Pancreas (tissue), 10 donors: ENCODE results near the gene AGAP3. TPM values are rescaled to one million over a fixed set of nuclear protein-coding genes. Genes with fewer than 3 reads are reported as not detected.
A peak's percentile ranks its signal among the peaks of the same experiment; 100 is the strongest.

ENCODE experiments used
- ATAC-seq, 4 donors: fragments of 200-7000 bp; cut with Tn5 transposase; one replicate each; pipeline versions ENCODE4 v1.8.0 to v1.9.1; 2020; ENCODE audit warnings: mild to moderate bottlenecking in 4 of 4, moderate library complexity in 4 of 4
- DNase-seq, 6 donors: peaks; one replicate each; pipeline ENCODE4 v3.0.0-alpha.2; 2020
- FAIRE-seq: peaks from 2 replicates; lab custom pipeline; 2012; peaks lifted over from hg19 to GRCh38; lab: Jason Lieb, UNC
- H3K27ac ChIP-seq, 4 donors: fragments of 200-600 bp; sonication (generic); 1 replicate in 3 of 4; 2 replicates in 1 of 4; pipeline versions ENCODE4 v1.5.0 to v1.8.0; 2020
- H3K27me3 ChIP-seq, 4 donors: fragments of 200-600 bp; one replicate each; pipeline ENCODE4 v1.8.0; 2021
- H3K36me3 ChIP-seq, 3 donors: fragments of 200-600 bp; sonication (generic) in 1 of 3; one replicate each; pipeline versions ENCODE4 v1.5.0 to v1.8.0; 2020 to 2021
- H3K4me1 ChIP-seq, 3 donors: fragments of 200-600 bp; one replicate each; pipeline ENCODE4 v1.8.0; 2021
- H3K4me3 ChIP-seq, 4 donors: fragments of 200-600 bp; sonication (generic) in 2 of 4; one replicate each; pipeline versions ENCODE4 v1.5.0 to v1.8.0; 2020 to 2021
- H3K9me3 ChIP-seq, 4 donors: fragments of 200-600 bp; one replicate each; pipeline ENCODE4 v1.8.0; 2021
- WGBS, 2 donors: extraction: QIAGEN DNeasy Blood & Tissue Kit; methylation state at CpG; one replicate each; pipeline ENCODE4 v1.1.7; 2013; 5-methylcytosine and 5-hydroxymethylcytosine counted together
- intact Hi-C, 3 donors: fragments of 100-400 bp; cut with DNase I; formaldehyde crosslinking; loops; one replicate each; pipeline versions ENCODE4 v1.11.1 to v1.14.2; 2022
- polyA plus RNA-seq, 2 donors: library from polyadenylated mRNA; stranded (reverse); fragments of 200-250 nt; gene quantifications; one replicate each; pipeline ENCODE4 v1.2.3, GENCODE V29; 2013
- total RNA-seq, 6 donors: library from RNA; stranded (reverse); fragmentation: NEBNext Ultra II Directional in 4 of 6; extraction: Animal tissue kit (Norgen Biotek cat#: 25700) in 4 of 6; gene quantifications; one replicate each; pipeline versions ENCODE4 v1.2.1 to v1.2.4, GENCODE V29; 2021 to 2023
- TF ChIP-seq, protein P1 (sequence below), 4 donors: fragments of 200-600 bp; sonication (generic) in 3 of 4; IDR thresholded peaks; one replicate each; pipeline versions ENCODE4 v1.5.0 to v1.8.0; 2021; ENCODE audit warnings: antibody characterized with exemption in 4 of 4
- donor health status: healthy with polysubstance abuse.
- donor health status: DM: no; HTN: no; CAD: no; lungs with moderate emphysema.
- donor health status: DM: no; HTN: no; CAD: no.
- donor health status: control.
- donor health status: control.
- donor health status: Bipolar disorder and iron deficiency.
- donor health status: DM: yes; HTN: yes; CAD: no.
- donor health status: DM: no; HTN: no; CAD: no.
- donor health status: DM: no; HTN: no; CAD: no.
- donor health status: DM: yes; HTN: yes; CAD: no.

The AGAP3 gene
- total and polyA plus RNA-seq, 8 donors: 41.5 to 93.9 (median 58.4) TPM

DNA sequence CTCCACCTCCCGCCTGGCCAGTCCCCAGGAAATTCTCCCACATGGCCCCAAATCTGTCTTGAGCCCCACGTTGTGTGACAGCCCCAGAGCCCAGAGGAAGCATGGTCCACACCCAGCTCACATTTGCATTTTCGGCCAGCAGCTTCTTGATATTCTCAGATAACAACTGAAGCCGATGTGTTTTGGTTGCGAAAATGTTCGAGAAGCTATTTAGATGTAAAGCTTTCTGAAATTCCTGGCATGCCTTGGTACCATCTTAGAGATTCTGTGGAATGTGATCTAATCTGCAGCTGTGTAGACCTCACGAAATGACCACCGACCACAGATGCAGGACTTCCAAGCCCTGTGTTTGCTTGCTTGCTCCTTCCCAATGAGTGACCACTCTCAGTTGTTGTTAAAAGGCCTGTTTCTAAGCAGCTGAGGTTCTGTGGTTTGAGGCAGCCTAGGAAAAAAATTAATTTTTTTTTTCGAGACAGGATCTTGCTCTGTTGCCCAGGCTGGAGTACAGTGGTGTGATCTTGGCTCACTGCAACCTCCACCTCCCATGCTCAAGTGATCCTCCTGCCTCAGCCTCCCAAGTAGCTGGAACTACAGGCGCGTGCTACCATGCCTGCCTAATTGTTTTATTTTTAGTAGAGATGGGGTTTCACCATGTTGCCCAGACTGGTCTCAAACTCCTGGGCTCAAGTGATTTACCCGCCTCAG lies 18.1 kb upstream of the AGAP3 start:
- no peaks in the 10 kb centered on the region for H3K27me3 ChIP-seq
- no peak overlapping the region for H3K4me3 ChIP-seq
- ATAC-seq: no peak
- TF ChIP-seq, protein P1, sequence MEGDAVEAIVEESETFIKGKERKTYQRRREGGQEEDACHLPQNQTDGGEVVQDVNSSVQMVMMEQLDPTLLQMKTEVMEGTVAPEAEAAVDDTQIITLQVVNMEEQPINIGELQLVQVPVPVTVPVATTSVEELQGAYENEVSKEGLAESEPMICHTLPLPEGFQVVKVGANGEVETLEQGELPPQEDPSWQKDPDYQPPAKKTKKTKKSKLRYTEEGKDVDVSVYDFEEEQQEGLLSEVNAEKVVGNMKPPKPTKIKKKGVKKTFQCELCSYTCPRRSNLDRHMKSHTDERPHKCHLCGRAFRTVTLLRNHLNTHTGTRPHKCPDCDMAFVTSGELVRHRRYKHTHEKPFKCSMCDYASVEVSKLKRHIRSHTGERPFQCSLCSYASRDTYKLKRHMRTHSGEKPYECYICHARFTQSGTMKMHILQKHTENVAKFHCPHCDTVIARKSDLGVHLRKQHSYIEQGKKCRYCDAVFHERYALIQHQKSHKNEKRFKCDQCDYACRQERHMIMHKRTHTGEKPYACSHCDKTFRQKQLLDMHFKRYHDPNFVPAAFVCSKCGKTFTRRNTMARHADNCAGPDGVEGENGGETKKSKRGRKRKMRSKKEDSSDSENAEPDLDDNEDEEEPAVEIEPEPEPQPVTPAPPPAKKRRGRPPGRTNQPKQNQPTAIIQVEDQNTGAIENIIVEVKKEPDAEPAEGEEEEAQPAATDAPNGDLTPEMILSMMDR (IDR thresholded peaks at IDR 0.05): no peak
- H3K4me1 ChIP-seq: peaks cover 0 to 18% (median 0%) of the 10 kb centered on the region in 3 donors
- H3K27ac ChIP-seq: no peak overlapping the region
- no peak for DNase-seq
- 84 to 87% methylated on average over 12 of the region's 12 CpGs for WGBS, 2 donors
- peaks cover 3 to 69% (median 47%) of the 10 kb centered on the region in 3 donors for H3K36me3 ChIP-seq
- intact Hi-C loops: no loop called here
- no peak for FAIRE-seq
- H3K9me3 ChIP-seq: no peaks in the 10 kb centered on the region

DNA sequence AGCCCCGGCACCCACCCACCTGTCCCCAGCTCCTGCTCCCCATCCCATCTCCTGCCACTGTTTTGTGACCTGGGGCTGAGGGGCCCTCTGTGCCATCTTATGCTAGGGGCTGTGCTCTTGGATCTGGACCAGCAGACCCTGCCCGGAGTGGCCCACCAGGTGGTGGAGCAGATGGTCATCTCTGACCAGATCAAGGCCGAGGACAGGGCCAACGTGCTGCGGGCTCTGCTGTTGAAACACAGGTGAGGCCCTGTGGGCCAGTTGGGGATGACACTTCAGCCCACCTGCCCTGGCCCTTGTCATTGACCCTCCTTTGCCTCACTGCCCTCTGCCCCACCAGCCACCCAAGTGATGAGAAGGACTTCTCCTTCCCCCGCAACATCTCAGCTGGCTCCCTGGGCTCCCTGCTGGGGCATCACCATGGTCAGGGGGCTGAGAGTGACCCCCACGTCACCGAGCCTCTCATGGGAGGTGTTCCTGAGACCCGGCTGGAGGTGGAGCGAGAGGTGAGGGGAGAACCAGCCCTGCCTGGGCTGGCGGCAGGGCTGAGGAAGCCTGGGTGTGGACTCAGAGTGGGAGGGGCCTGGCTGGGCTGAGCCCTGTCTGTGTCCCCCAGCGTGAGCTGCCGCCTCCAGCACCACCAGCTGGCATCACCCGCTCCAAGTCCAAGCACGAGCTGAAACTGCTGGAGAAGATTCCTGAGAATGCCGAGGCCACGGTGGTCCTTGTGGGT lies 16.3 kb upstream of the AGAP3 start:
- intact Hi-C loops: no loop called here
- peak in 1 of 6 donors; percentile 69 for DNase-seq
- no peak for FAIRE-seq

DNA sequence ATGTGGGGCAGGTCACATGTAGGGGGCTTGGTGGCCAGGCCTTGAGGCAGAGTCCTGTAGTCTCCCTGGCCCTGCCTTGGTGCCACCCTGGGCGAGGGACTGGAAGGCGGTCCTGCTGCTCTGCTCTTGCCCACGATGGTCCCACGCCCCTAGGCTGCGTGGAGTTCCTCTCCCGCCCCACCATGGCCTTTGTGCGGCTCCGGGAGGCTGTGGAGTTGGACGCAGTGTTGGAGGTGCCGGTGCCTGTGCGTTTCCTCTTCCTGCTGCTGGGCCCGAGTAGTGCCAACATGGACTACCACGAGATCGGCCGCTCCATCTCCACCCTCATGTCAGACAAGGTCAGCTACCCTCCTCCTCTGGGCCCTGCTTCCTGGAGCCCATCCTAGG lies 15.7 kb upstream of the AGAP3 start:
- peak in 1 of 6 donors; percentile 75 for DNase-seq

More for the DNA sequence above, 16.3 kb upstream of the AGAP3 start:
- Histone ChIP-seq H3K27me3 (no peaks in the 10 kb centered on the region), H3K36me3 (peaks cover 3 to 79% (median 51%) of the 10 kb centered on the region in 3 donors), H3K4me1 (peaks cover 0 to 4% (median 0%) of the 10 kb centered on the region in 3 donors), H3K27ac (no peak overlapping the region), H3K9me3 (no peaks in the 10 kb centered on the region), H3K4me3 (no peak overlapping the region)
- 91 to 94% methylated on average over 17 of the region's 17 CpGs for WGBS, 2 donors
- ATAC-seq: no peak
- TF ChIP-seq, protein P1 (IDR thresholded peaks at IDR 0.05): no peak

DNA sequence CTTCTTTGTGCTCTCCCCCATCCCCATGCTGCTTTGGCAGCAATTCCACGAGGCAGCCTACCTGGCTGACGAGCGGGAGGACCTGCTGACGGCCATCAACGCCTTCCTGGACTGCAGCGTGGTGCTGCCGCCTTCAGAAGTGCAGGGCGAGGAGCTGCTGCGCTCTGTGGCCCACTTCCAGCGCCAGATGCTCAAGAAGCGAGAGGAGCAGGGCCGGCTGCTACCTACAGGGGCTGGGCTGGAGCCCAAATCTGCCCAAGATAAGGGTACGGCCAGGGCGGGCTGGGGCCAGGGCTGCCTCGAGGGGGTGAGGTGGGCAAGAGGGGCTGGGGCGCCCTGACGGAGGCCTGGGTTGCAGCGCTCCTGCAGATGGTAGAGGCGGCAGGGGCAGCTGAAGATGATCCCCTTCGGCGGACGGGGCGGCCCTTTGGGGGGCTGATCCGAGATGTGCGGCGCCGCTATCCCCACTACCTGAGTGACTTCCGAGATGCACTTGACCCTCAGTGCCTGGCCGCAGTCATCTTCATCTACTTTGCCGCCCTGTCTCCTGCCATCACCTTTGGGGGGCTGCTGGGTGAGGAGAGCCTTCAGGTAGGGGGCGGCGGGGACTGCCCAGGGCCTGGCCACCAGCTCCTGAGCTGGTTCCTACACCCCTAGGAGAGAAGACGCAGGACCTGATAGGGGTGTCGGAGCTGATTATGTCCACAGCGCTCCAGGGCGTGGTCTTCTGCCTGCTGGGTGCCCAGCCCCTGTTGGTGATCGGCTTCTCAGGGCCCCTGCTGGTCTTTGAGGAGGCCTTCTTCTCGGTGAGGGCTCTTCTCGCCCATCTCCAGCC lies 15.0 kb upstream of the AGAP3 start:
- WGBS, 2 donors: 89 to 92% methylated on average over 37 to 39 of the region's 39 CpGs
- H3K9me3 ChIP-seq: no peaks in the 10 kb centered on the region
- H3K4me1 ChIP-seq: no peaks in the 10 kb centered on the region
- no peak for FAIRE-seq
- H3K27ac ChIP-seq: no peak overlapping the region
- DNase-seq: peak in 1 of 6 donors; percentile 74
- no peaks in the 10 kb centered on the region for H3K27me3 ChIP-seq
- peaks cover 3 to 83% (median 45%) of the 10 kb centered on the region in 3 donors for H3K36me3 ChIP-seq
- TF ChIP-seq, protein P1 (IDR thresholded peaks at IDR 0.05): no peak
- ATAC-seq: no peak
- intact Hi-C loops: no loop called here
- no peak overlapping the region for H3K4me3 ChIP-seq

More for the DNA sequence above, 15.7 kb upstream of the AGAP3 start:
- H3K9me3 ChIP-seq: no peaks in the 10 kb centered on the region
- no peaks in the 10 kb centered on the region for H3K4me1 ChIP-seq
- no peaks in the 10 kb centered on the region for H3K27me3 ChIP-seq
- no peak for FAIRE-seq
- no peak for ATAC-seq
- no peak overlapping the region for H3K27ac ChIP-seq
- TF ChIP-seq, protein P1 (IDR thresholded peaks at IDR 0.05): no peak
- intact Hi-C loops: no loop called here
- 94% methylated on average over 15 of the region's 15 CpGs for WGBS, 2 donors
- H3K4me3 ChIP-seq: no peak overlapping the region
- H3K36me3 ChIP-seq: peaks cover 3 to 83% (median 47%) of the 10 kb centered on the region in 3 donors
